Measurements from ENCODE around the gene SNAI1.
"Not testable (repeated sequence)": the region's sequence is repeated elsewhere in the genome, so short reads cannot be mapped to it uniquely, and the experiment has no call there.

Gene SNAI1

DNA sequence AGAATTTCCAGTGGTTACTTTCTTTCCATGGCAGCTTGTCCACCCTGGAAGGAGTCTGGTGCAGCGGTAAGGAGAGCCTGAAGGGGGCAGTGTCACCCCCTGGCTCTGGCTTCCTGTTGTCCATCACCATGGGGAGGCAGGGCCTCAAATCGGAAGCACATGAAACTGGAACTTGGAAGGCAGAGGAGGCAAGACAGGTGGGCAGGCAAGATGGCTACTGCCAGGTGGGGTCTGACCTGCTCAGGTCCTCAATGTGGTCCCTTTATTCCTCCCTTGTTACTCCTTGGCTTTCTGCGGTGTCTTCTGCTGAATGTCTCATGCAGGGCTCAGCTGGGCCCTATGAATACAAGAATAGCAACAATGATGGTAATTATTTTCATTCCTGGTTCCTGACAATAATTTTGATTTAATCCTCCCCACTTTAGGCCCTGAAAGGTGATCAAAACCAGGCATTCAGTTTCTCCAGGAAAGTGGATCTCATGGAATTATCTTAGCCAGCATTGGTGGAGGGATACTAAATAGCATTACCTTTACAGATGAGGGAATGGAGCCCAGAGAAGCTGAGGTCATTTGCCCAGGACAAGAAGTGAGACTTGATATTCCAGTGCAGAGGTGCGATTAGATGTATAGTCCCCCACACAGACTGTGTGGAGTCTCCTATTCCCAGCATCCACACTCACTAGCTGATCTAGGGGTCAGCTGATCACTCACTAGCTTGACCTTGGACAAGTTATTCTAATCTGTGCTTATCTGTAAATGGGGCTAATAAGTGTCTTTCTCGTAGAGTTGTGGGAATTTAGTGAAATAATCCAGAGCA lies 17.6 kb upstream of the SNAI1 start:
- DNase-seq: no peak

DNA sequence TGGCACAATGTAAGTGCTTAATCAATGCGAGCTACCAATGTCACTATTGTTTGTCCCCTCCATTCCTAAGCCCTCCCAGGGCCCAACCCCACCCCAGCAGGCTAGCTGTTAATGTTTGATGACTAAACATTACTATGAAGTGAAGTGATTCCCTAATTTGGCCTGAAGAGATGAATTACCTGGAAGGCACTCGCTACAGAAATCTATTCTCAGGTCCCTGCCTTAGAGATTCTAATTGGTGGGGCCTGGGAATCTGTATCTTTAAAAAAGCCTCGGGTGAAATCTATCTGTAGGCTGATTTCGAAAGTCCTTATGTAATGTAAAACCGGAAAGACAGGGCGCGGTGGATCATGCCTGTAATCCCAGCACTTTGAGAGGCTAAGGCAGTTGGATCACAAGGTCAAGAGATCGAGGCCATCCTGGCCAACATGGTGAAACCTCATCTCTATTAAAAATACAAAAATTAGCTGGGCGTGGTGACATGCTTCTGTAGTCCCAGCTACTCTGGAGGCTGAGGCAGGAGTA lies 16.9 kb upstream of the SNAI1 start:
- DNase-seq: no peak

DNA sequence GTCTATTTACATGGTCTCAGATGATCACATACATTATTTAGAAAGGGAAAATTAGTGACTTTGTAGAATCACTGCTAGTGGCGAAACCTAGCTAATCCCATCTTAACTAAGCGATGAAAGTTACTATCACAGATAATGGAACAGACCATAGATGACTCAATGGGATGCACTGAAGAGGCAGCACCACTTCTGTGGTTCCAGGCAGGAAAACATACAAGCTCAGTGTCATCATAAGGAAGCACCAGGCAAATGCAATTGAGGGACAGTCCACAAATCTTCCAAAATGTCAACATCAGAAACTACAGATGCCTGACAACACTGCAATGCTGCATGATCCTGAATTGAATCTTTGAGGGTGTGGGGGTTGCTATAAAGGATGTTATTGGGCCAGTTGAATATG lies 15.9 kb upstream of the SNAI1 start:
- DNase-seq: no peak

DNA sequence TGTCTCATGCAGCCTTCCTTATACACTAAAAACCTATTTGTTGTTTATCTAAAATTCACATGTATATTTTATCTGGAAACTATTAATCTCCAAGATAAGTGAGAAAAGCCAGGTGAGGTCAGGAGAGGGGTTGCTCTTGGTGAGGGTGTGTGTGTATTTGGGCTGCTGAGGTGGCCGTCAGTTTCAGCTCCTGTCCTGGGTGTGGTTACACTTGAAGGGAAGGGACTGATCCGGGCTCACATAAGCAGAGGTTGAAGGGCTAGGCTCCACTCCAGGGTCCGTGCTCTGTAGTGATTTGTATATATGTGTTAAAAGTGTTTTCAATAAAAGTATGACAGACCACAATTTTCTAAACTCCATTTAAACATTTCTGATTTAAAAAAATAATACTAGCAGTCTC lies 13.5 kb upstream of the SNAI1 start:
- DNase-seq: no peak

DNA sequence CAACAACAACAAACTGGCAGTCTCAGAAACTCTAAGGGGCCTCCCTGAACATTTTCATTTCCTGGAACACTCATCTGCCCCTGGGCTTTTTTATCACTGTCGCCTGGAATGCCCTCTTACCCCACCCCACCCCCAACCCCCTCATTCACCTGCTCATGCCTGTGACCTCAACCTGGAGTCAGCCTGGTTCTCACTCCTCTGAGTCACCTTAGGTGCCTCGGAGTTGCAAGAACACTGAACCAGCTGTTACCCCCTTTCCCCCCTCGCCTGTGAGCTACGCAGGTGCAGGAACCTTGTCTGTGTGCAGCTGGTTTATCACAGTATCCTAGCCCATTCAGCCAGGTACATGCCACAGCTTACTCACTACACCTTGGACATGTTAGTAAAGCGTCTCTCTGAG lies 12.8 kb upstream of the SNAI1 start:
- no peak for DNase-seq

DNA sequence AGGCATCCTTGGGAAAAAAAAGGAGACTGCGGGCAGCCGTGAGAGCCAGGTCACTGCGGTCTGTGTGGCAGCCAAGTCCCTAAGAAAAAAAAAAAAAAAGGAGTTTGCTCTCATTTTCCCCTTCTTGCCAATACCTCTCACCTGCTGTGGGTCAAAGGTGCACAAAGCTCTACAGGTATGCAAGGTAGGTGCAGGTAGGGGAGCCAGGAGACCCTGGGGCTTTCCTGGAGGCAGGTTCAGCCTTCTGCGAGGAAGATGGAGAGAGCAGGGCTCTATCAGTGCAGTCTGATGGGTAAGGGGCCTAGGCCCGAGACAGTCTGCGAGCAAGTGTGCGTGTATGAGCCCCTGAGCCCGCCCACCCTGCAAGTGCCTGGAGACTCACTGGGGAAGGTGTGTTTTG lies 12.3 kb upstream of the SNAI1 start:
- DNase-seq: no peak

DNA sequence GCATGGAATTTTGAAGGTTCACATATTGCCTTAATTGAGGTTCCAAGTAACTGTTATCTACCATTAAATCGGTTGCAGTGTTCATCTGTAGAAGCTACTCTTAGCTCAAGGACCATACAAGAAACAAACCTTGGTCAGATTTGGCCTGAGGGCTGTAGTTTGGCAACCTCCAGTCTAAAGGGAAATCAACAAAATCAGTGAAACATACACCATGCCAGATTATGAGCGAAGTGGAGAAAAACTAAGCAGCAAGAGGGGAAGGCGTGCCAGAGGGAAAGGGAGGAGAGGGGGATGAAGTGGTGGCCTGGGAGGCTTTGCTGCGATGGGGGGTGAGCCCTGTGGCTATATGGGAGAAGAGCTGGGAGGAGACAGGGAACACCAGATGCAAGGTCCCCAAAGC lies 8.8 kb upstream of the SNAI1 start:
- DNase-seq: no peak

DNA sequence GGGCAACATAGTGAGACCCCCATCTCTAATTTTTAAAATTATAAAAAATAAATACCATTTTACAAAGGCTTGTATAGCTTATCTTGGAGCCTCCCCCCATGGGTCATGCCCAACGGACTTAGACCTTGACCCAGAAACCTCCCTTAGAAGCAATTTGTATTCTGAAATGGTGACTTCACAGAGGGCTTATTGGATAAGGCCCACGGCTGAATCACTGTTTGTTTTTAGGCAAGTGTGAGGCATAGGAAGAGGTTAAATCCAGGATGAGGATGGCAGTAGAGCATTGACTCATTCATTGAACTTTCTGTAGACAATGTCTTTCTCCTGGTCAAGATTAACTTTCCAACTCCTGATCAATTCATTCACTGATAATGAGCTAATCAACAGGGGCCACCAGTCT lies 6.2 kb upstream of the SNAI1 start:
- no peak for DNase-seq

DNA sequence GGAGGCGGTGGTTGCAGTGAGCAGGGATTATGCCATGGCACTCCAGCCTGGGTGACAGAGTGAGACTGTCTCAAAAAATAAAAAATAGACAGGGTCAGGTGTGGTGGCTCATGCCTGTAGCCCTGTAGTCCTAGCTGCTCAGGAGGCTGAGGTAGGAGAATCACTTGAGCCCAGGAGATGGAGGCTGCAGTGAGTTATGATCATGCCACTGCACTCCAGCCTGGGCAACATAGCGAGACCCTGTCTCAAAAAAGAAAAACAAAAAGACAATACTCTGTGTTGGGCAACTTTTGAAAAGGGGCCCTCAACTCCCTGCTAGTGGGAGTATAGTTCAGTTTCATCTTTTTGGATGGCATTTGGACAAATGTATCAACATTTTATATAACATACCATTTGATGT lies 5.0 kb upstream of the SNAI1 start:
- DNase-seq: not testable (repeated sequence)

DNA sequence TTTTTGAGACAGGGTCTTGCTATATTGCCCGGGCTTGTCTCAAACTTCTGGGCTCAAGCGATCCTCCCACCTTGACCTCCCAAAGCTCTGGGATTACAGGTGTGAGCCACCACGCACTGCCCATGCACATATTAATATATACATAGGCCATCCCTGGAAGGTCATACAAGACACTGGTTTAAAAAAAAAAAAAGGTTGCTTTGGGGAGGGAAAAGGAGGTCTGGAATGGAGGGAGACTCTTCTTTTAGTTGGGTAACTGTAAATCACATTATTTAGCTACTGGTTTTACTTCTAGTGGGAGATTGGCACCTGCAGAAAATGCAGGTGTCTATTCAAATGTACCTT lies 4.1 kb upstream of the SNAI1 start:
- DNase-seq: no peak

DNA sequence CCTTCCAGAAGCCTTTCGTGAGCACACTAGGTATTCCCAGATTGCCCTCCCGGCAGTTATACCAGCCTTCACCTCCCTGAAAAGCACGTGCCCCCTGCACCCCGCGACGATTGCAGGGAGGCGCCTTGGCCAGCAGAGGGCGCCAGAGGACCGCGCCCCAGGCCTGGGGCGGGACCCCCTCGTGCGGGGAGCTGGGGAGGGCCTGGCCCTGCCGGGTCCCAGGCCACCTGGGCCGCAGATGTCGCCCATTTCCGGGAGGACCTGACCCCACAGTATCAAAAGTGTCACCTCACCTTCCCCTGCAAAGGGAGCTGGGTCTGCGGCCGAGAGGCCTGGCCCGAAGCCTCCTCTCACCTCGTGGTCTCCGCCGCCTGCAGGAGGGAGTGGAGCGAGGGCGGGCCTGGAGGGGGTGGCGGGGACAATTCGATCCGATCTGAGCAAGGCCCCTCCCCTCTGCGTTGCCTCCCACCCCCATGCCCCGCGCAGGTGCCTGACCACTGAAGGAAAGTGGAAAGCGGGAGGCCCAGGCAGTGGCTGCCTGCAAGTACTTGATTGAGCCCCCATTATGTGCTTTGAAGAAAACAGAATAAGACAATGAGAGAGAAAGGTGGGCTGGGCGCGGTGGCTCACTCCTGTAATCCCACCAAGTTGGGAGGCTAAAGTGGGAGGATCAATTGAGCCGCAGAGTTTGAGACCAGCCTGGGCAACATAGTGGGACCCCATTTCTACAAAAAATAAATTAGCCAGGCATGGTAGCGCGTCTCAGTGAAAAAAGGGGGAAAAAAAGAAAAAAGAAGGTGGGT lies 3.5 kb upstream of the SNAI1 start:
- DNase-seq: peak in 1 of 2 donors; percentile 44

DNA sequence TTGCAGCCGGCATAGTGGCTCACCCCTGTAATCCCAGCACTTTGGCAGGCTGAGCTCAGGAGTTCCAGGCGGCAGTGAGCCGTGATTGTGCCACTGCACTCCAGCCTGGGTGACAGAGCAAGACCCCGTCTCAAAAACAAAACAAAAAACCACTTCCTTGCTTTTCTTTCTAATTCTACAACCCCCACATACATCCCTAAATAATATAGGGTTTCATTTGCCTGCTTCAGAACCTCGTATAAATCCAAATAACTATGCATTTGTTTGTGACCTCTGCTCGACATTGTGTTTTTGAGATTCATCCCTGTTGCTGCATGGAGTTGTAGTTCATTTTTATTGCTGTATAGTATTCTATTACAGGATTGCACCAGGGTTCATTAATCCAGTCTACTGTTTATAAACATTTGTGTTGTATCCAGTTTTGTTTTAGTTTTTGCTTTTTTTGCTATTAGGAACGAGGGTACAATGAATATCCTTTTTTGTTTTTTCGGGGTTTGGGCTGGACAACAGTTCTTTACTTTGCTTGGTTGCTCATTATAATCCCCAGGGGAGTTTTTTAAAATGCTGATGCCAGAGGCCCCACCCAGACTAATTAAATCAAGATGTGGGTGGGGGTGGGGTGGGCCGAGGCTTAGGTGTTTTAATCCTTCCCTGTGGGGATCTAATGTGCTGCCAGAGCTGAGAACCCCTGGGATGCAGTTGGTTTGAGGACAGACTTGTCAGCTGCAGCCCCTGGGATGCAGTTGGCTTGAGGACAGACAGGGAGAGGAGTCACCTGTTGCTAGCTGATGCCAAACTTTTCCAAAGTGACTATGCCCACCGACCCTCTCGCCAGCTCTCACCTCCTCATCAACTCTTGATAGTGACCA lies 2.4 kb upstream of the SNAI1 start:
- DNase-seq: no peak

DNA sequence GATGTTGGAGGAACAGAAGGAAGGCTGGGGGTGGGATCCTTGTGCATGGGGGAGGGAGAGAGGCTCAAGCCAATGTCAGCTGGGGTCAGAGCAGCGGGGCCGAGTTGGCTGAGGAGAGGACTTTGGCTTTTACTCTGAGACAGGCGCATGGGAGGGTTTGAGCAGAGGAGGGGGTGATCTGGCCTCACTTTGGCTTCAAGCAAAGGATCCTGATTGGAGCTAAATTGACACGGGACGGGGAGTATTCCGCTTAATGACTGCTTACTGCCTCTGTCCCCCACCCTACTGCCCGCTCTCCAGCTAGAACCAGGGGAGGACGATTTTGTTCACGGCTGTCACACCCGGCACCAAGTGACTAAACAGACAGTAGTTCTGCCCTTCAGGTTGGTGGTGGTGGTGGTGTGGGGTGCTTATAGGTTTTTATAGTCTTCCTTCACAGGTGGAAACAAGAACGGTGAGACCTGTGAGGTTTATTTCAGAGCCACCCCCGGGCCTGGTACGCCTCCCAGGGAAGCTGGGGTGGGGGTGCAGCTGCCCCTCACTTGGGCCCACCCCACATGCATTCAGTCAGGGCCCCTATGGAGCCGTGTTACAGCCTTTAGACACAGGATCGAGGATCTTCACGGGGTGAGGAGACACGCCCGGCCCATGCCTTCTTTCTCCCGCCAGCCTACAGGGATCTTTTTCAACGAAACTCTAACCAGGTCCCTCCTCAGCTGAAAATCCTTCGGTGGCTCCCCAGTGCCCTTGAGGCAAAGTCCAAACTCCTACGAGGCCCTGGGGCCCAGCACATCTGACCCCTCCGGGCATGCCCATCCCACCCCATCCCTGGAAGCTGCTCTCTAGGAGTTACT lies 1.3 kb upstream of the SNAI1 start:
- no peak for DNase-seq

DNA sequence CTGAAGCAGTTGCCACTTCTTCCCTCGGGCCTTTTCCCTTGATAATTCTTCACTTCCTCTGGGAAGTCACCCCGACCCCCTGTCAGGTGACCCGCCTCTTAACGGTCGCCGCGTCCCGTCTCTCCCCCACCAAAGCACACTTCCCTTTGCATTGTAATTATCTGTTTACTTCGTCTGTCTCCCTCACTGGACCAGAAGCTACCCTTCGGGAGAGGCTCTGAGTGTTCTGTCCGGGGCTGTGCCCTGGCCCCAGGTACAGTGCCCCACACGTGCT lies 771 bp upstream of the SNAI1 start:
- no peak for DNase-seq

DNA sequence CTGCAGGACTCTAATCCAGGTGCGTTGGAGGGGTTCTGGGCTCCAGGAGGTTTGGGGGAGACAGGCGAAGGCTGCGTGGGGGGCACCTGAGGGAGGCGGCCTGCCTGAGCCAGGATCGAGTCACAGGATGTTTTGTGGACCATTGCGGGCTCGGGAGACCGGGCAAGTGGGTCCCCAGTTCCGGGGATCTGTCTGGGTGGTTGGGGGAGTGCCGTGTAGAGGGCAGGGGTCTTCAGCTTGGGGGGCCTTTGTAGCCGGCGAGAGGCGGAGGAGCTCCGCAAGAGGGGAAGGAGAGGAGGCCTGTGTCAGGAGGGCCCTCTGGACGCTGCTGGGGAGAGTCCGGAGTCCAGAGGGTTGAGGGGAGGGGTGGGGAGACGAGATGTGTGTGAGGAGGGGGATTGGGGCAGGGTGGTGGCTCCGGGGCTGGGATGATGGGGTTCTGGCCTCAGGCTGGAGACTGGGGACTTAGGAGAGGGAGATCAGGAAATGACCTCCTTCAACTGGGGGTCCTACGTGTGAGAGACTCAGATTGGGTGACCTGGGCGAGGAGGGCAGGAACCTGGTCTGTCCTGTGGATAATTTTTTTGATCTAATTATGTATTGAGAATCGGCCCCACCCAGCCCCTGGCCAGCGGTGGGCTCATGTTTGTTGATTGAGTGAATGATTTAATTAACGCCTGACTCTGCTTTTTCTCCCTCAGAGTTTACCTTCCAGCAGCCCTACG lies 505 bp downstream of the SNAI1 start:
- DNase-seq: no peak

DNA sequence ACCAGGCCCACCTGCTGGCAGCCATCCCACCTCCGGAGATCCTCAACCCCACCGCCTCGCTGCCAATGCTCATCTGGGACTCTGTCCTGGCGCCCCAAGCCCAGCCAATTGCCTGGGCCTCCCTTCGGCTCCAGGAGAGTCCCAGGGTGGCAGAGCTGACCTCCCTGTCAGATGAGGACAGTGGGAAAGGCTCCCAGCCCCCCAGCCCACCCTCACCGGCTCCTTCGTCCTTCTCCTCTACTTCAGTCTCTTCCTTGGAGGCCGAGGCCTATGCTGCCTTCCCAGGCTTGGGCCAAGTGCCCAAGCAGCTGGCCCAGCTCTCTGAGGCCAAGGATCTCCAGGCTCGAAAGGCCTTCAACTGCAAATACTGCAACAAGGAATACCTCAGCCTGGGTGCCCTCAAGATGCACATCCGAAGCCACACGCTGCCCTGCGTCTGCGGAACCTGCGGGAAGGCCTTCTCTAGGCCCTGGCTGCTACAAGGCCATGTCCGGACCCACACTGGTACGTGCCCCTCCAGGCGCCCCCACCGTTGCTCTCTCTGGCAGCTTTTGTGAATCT lies 1.1 kb downstream of the SNAI1 start:
- DNase-seq: peak in 1 of 2 donors; percentile 4

DNA sequence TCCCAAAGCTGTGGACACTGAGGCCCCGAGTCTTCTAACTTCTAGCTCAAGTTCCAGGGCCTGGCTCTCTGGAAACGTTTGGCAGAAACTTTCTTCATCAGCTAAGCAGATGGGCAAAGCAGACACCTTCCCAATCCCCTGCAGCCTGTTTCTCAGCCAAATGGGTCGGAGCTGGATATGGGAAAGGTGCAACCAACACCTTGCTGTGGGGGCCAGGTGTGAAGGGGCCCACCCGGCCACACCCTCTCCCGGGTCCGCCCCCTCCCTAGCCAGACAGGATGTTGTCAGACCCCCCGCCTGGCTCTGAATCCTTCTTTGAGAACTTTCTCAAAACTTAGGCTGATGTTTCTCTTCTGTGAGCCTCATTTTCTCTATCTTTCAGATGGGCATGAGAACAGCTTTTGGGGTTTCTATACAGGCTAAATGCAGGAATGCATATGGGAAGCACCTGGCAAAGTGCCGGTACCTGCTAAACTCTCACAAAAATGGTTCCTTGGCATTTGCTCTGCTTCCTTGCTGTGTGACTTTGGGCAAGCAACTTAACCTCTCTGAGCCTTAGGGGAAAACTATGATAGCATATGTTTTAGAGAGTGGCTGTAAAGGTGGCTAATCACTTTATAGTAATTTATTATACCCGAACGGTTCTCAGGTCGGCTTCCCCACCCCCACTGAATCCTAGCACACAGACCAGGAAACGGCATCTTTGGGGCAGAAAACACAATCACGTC lies 1.8 kb downstream of the SNAI1 start:
- no peak for DNase-seq

DNA sequence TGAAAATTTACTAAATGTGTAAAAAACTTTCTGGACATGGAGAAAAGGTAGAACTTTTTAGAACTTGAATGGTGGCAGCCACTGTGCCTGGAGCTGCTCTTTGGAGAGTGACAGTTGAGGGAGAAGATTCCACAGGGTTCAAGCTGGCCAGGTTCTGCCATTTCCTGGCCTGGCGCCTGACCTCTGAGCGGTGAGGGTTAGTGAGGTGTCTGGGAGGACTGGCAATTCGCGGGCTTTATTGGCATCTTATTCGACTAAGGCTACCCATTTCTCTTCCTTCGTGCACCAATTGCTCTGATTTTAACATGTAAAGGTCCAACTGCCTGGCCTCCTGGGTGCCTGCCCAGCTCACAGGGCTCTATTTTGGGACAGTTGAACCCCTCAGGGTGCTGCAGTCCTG lies 2.4 kb downstream of the SNAI1 start:
- DNase-seq: no peak

DNA sequence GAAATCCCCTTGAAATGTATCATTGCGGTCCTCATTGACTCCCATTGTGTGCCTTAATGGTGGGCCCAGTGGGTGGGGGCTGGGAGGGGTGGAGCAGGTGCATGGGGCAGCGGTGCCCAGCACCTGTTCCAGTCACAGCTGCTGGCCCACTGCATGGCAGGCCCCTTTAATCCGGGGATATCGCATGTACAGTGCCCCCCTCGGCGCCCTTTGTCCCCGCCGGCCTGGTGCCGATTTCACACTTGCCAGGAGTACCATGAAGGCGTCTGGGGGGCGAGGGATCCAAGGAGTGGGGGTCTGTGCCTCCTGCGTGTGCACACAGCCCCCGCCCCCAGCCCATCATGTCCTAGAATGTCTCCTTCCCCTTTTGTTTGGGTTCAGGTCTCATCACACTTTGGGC lies 2.8 kb downstream of the SNAI1 start:
- no peak for DNase-seq

DNA sequence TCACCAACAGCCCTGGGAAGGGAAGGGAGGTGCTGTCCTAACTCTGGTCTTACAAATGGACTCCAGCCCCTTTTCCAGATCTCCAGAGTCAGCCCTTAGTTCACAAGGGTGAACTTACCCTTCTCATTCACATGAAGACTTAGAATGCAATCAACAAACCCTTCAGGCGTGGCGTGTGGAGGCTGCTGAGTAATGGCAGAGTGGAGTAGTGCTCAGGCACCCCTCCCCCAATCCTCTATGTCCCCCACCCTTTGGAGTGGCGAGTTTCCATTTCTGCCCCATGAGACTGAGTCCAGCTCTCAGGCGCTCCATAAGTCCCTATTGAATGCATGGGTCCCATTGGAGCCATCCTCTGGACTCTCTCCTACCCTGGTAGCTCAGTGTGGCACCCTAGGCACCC lies 3.3 kb downstream of the SNAI1 start:
- no peak for DNase-seq

Measured in hippocampal formation (tissue), 2 donors.